ENCODE data around the gene CDKN1C. TPM values are rescaled to one million over a fixed set of nuclear protein-coding genes. Genes with fewer than 3 reads are reported as not detected.
A peak's percentile ranks its signal among the peaks of the same experiment; 100 is the strongest.

CDKN1C gene
- total and polyA plus RNA-seq, 2 experiments from 2014 or later, result 64.6 to 108 TPM

DNA sequence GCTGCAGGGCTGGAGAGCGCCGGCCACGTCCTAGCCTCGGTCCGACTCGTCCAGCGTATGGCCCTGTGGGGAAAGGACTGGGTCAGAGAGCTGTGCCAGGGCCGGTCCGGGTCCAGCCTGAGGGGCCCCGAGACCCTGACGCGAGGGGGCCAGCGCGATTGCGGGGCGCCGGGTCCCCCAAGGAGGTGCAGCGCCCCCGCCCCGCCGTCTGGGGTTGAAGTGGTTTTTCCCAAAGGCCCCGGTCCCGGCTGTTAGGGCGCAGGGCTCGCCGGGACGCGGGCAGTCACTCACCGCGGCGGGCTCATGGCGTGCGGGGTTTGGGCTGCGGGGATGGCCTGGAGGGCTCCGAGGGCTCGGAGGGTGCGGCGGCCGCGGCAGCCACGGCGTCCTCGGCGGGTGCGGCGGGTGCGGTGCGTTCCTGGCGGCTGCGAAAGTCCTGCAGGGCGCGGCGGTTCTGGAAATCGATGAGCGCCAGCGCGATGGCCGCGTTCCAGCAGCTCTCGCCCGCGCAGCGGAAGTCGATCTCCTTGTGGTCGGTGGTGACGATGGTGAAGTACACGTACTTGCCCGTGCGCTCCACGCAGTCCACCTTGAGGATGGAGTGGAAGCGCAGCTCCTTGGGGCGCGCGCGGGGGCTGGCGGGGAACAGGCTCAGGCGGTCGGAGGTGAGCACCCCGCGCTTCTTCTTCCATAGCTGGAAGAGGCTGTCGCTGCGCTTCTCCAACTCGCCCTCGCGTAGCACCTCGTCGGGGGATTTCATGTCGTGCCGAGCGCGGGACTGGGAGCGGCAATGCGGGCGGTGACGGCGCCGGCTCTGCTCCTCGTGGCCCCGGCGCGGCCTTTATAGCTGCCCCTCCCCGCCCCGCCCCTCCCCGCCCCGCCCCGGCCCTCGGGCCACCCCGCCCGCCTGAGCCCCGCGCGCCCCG is 43.3 kb upstream of the CDKN1C start, which contains the start of gene PHLDA2:
PHLDA2 (minus strand) TSS at position 816 of the 926 bp plus-strand sequence; CDS start at position 760, 56 bp downstream.
- Histone ChIP-seq H3K4me3 (peak within 1 kb of the TSS; percentile 26), H3K36me3 (no peaks in the 10 kb centered on the region), H3K27ac (no peak within 1 kb of the TSS), H3K27me3 (peaks cover 64% of the 10 kb centered on the region), H3K4me1 (ENCODE audit: low read depth) (peaks cover 7% of the 10 kb centered on the region), H3K9me3 (ENCODE audit: low read depth) (no peaks in the 10 kb centered on the region)
- peak; percentile 52 to 73 for DNase-seq (ENCODE audit: low read depth in 1 of 2, low spot score in 1 of 2)
- TF ChIP-seq, protein P1, sequence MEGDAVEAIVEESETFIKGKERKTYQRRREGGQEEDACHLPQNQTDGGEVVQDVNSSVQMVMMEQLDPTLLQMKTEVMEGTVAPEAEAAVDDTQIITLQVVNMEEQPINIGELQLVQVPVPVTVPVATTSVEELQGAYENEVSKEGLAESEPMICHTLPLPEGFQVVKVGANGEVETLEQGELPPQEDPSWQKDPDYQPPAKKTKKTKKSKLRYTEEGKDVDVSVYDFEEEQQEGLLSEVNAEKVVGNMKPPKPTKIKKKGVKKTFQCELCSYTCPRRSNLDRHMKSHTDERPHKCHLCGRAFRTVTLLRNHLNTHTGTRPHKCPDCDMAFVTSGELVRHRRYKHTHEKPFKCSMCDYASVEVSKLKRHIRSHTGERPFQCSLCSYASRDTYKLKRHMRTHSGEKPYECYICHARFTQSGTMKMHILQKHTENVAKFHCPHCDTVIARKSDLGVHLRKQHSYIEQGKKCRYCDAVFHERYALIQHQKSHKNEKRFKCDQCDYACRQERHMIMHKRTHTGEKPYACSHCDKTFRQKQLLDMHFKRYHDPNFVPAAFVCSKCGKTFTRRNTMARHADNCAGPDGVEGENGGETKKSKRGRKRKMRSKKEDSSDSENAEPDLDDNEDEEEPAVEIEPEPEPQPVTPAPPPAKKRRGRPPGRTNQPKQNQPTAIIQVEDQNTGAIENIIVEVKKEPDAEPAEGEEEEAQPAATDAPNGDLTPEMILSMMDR (IDR thresholded peaks at IDR 0.05; ENCODE audit: low read depth, low read length), result no peak

DNA sequence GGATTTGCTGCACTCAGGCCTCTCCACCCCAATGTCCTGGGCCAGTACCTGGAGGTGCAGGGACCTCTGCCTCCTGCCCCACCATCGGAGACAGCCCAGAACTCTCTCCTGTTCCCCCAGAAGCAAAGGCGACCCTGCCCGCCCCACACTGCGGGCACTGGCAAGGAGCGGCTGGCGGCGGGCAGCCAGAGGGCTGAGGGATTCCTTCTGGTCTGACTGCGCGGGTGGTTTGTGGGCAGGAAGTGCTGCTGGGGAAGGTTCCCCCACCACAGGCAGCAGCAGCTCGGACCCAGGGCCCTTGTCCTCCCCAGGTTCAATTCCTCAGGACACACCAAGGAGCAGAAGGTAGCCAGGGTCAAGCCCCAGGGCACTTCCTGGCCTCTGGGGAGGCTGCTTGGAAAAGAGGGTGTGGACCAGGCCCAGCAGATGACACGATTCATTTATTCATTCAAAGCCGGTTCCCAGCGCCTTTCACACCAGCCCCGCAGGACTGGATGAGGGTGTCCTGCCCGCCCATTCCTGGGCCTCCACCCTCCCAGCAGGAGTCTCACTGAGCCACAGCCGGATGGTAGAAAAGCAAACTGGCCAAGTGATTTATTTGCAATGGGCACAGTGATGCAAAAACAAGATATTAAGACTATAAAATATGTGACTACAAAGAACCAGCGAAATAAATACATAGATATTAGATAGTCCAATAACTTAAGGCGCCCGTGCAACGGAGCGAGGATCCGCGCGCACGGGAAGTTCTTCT is 42.5 kb upstream of the CDKN1C start:
- peak in 1 of 2 donors; percentile 38 for DNase-seq (ENCODE audit: low read depth in 1 of 2, low spot score in 1 of 2)
- TF ChIP-seq, protein P1 (IDR thresholded peaks at IDR 0.05; ENCODE audit: low read depth, low read length), result no peak
- H3K27ac ChIP-seq, result no peak overlapping the region
- H3K27me3 ChIP-seq, result peaks cover 64% of the 10 kb centered on the region
- H3K36me3 ChIP-seq, result no peaks in the 10 kb centered on the region
- peak overlapping the region; percentile 26 for H3K4me3 ChIP-seq
- peaks cover 7% of the 10 kb centered on the region for H3K4me1 ChIP-seq (ENCODE audit: low read depth)
- H3K9me3 ChIP-seq (ENCODE audit: low read depth), result no peaks in the 10 kb centered on the region

DNA sequence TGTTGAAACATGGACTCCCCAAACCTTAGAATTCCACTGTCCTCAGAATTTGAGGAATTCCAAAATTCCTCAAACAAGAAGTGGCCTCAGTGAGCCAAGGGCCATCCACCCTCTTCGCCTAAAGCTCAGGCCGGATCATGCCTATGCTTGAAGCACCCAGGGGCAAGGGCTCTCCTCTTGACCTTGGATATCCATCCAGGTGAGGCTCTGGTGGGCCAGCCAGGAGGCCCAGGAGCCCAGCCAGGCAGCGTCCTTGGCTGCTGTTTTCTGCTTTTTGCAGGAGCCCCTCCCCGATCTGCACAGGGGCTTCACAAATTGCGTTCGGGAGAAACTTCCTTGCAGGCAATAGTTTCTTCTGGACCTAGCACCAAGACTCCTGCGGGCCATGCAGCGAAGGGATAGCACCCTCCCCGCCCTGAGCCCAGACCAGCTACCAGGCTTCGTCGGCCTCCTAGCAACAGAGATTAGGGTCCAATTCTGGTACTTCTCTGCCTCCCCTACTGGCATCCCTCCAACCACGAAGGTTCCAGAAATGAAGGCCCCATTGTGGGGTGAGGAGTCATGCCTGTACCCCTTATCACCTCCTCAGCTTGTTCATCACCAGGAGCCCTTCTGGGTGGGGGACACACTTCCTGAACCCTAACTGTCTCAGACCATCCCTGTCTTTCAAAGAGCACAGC is 41.7 kb upstream of the CDKN1C start:
- DNase-seq (ENCODE audit: low read depth in 1 of 2, low spot score in 1 of 2), result no peak
- Histone ChIP-seq H3K36me3 (no peaks in the 10 kb centered on the region), H3K27ac (no peak overlapping the region), H3K9me3 (ENCODE audit: low read depth) (no peaks in the 10 kb centered on the region), H3K4me3 (no peak overlapping the region), H3K4me1 (ENCODE audit: low read depth) (peaks cover 7% of the 10 kb centered on the region), H3K27me3 (peaks cover 64% of the 10 kb centered on the region)
- TF ChIP-seq, protein P1 (IDR thresholded peaks at IDR 0.05; ENCODE audit: low read depth, low read length), result no peak

DNA sequence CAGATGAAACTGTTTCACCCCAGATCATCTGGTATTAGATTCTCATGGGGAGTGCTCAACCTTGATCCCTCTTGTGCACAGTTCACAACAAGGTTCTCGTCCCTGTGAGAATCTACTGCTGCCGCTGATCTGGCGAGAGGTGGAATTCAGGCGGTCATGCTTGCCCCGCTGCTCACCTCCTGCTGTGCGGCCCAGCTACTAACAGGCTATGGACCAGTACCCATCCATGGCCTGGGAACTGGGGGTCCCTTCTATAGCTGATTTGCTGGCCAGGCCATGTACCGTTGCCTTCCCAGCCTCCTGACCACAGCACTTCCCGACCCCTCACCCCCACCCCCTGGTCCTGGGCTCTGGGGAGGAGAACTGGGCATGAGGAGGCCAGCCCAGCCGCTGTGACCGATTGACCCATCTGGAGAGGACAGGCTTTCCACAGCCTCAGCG is 41.1 kb upstream of the CDKN1C start:
- Histone ChIP-seq H3K4me1 (ENCODE audit: low read depth) (peaks cover 7% of the 10 kb centered on the region), H3K27me3 (peaks cover 58% of the 10 kb centered on the region), H3K4me3 (no peak overlapping the region), H3K36me3 (no peaks in the 10 kb centered on the region), H3K27ac (no peak overlapping the region), H3K9me3 (ENCODE audit: low read depth) (no peaks in the 10 kb centered on the region)
- DNase-seq (ENCODE audit: low read depth in 1 of 2, low spot score in 1 of 2), result no peak
- TF ChIP-seq, protein P1 (IDR thresholded peaks at IDR 0.05; ENCODE audit: low read depth, low read length), result no peak

Data from cardiac muscle cell (in vitro differentiated cells and primary cell).